Testis (tissue), 2 donors: Measurements from ENCODE around the gene NBEA.

Experiments used
- POLR2A ChIP-seq: fragments of 450-650 bp; IDR thresholded peaks from one replicate; pipeline ENCODE4 v1.6.1; 2017; ENCODE audit warnings: antibody characterized with exemption, mild to moderate bottlenecking, moderate library complexity
- TF ChIP-seq, protein P1 (sequence below), 3 experiments: fragments of 450-650 bp in 2 of 3; fragments of 200-600 bp in 1 of 3; sonication (generic) in 1 of 3; IDR thresholded peaks; one replicate each; pipeline ENCODE4 v1.5.1; 2016 to 2019; ENCODE audit warnings: antibody characterized with exemption in 3 of 3, mild to moderate bottlenecking in 2 of 3, moderate library complexity in 1 of 3

DNA sequence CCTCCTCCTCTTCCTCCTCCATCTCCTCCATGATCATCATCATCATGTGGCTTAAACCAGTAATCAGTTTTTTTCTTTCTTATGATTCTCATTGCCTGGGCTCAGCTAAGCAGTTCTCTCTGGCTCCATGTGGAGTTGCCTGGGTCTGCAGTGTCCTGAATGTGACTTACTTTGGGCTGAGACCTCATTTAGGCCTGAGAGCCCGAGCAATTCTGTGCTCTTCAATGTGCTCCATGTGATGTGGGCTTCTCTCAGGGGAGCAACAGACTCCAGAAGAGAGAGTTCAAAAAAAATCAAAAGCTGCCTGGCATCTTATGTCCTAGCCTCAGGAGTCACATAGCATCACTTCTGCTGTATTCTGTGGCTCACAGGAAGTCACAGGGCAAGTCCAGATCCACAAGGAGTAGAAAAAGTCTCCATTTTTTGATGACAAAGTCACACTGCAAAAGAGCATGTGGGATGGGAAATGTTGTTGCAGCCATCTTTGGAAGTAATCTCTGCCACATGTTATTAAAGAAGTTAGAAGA, 405.7 kb downstream of the NBEA start:
- TF ChIP-seq, protein P1, sequence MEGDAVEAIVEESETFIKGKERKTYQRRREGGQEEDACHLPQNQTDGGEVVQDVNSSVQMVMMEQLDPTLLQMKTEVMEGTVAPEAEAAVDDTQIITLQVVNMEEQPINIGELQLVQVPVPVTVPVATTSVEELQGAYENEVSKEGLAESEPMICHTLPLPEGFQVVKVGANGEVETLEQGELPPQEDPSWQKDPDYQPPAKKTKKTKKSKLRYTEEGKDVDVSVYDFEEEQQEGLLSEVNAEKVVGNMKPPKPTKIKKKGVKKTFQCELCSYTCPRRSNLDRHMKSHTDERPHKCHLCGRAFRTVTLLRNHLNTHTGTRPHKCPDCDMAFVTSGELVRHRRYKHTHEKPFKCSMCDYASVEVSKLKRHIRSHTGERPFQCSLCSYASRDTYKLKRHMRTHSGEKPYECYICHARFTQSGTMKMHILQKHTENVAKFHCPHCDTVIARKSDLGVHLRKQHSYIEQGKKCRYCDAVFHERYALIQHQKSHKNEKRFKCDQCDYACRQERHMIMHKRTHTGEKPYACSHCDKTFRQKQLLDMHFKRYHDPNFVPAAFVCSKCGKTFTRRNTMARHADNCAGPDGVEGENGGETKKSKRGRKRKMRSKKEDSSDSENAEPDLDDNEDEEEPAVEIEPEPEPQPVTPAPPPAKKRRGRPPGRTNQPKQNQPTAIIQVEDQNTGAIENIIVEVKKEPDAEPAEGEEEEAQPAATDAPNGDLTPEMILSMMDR (IDR thresholded peaks at IDR 0.05), result no peak
- TF ChIP-seq POLR2A, result no peak
